ENCODE data around the gene PAIP2. TPM values are rescaled to one million over a fixed set of nuclear protein-coding genes. Genes with fewer than 3 reads are reported as not detected.

The PAIP2 gene
- total RNA-seq, 2 donors from 2014 or later: 53.9 to 65.6 TPM

DNA sequence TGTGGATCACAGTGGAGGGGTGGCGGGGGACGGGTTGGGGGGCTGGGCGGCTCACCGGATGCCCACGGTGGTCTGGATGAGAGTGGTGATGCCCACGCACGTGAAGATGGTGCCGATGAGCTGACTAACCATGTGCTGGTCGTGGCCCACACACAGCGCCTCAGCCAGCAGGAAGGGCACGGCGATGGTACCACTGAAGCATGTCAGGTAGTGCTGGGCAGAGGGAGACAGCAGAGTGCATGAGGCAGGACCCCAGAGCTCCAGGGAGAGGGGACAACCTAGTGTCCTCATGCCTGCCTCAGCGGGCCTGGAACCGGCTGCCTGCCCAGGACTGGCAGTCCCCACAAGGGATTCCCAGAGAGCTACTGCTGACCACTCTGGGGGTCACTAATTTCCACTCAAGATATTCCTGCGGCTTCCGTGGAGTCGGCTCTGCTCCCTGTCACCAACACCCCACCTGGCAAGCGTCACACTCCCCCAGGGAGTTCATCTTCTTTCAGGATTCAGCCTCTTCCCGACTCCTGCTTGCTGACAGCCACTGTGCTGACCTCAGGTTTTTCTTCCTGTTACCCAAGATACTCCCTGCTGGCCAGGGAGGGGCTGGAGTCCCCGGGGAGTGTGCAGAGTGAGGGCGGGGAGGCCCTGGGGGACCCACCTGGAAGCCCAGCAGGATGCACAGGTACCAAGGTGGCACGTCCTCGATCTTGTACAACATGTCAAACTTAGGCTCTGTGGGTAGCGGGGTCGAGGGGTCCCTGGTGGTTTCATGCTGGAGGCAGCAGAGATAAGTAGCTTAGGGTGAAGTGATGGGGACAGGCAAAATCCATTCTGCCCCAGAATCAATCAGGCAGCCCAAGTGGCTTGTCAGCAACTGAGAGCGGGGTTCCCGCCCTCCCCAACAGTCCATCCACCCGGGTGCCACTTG, 40.4 kb downstream of the PAIP2 start:
- no peaks in the 10 kb centered on the region for H3K36me3 ChIP-seq
- H3K9me3 ChIP-seq: no peaks in the 10 kb centered on the region
- no peaks in the 10 kb centered on the region for H3K27me3 ChIP-seq (replicated peaks; ENCODE audit: insufficient read depth)
- H3K4me3 ChIP-seq: no peak overlapping the region
- H3K4me1 ChIP-seq (ENCODE audit: control insufficient read depth in 1 of 2, low read depth in 2 of 2): peaks cover 0 to 8% of the 10 kb centered on the region in 2 donors
- DNase-seq (ENCODE audit: low spot score) (no peak), ATAC-seq (ENCODE audit: insufficient number of reproducible peaks, low FRiP score, low read depth) (no peak)
- TF ChIP-seq, protein P1, sequence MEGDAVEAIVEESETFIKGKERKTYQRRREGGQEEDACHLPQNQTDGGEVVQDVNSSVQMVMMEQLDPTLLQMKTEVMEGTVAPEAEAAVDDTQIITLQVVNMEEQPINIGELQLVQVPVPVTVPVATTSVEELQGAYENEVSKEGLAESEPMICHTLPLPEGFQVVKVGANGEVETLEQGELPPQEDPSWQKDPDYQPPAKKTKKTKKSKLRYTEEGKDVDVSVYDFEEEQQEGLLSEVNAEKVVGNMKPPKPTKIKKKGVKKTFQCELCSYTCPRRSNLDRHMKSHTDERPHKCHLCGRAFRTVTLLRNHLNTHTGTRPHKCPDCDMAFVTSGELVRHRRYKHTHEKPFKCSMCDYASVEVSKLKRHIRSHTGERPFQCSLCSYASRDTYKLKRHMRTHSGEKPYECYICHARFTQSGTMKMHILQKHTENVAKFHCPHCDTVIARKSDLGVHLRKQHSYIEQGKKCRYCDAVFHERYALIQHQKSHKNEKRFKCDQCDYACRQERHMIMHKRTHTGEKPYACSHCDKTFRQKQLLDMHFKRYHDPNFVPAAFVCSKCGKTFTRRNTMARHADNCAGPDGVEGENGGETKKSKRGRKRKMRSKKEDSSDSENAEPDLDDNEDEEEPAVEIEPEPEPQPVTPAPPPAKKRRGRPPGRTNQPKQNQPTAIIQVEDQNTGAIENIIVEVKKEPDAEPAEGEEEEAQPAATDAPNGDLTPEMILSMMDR (IDR thresholded peaks at IDR 0.05): no peak
- no peak overlapping the region for H3K27ac ChIP-seq

DNA sequence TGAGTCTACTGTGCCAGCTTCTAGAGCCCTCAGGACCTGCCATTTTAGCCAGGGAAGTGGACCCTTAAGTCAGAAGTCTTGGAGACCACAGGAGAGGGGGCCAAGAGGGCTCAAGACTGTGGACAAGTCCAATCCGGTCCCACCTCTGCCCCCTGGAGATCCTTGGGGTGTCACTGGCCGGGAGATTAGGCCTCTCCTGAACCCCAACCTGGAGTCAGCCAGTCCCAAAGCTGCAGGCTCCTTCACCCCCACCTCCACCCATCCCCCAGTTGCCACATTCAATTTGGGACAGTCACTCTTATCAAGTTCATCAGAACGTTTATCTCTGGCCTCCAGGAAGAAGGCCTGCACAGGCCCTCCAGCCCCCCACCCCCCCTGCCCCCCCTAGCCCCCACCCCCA, 41.2 kb downstream of the PAIP2 start:
- Histone ChIP-seq H3K27ac (no peak overlapping the region), H3K36me3 (no peaks in the 10 kb centered on the region), H3K4me3 (no peak overlapping the region), H3K4me1 (ENCODE audit: control insufficient read depth in 1 of 2, low read depth in 2 of 2) (peaks cover 0 to 8% of the 10 kb centered on the region in 2 donors), H3K9me3 (no peaks in the 10 kb centered on the region), H3K27me3 (replicated peaks; ENCODE audit: insufficient read depth) (no peaks in the 10 kb centered on the region)
- DNase-seq (ENCODE audit: low spot score): no peak
- no peak for ATAC-seq (ENCODE audit: insufficient number of reproducible peaks, low FRiP score, low read depth)
- TF ChIP-seq, protein P1 (IDR thresholded peaks at IDR 0.05): no peak

DNA sequence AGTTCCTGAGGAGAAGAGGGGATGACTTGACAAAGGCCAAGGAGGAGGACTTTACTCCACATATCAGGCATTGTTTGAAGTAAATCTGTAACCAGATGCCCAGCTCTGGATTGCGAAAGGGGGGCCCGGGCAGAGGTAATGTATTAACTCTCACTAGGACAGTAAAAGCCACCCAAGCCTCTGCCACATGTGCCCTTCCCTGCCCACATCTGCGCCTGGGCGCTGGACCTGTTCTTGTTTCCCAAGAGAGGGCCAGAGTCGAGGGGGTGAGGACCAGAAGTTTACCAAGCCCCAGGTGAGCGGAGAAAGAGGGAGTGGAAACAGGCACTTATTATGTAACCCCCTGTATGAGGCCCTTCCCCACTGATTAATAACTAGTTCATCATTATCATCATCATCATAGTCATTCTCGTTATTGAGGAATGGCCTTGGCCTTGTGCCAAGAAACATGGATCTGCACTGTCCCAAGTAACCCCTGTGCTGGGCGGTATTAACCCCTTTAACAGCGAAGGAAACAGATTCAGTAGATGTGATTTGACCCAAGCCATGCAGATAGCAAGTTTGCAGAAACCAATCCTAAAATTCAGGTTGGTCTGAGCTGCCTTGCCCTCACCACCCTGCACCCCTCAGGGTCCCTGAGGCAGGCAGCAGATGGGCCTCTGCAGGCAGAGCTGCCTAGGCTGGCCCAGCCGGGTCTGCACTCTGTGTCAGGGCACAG, 41.8 kb downstream of the PAIP2 start, which contains the start of gene SLC23A1:
TSS of gene SLC23A1 (minus strand) at position 23 of the 718 bp plus-strand sequence. CDS start 44 bp downstream, outside the sequence.
- Histone ChIP-seq H3K4me1 (ENCODE audit: control insufficient read depth in 1 of 2, low read depth in 2 of 2) (peaks cover 2 to 11% of the 10 kb centered on the region in 2 donors), H3K36me3 (no peaks in the 10 kb centered on the region), H3K27me3 (replicated peaks; ENCODE audit: insufficient read depth) (no peaks in the 10 kb centered on the region), H3K9me3 (no peaks in the 10 kb centered on the region), H3K27ac (no peak within 1 kb of the TSS), H3K4me3 (no peak within 1 kb of the TSS)
- TF ChIP-seq, protein P1 (IDR thresholded peaks at IDR 0.05): no peak
- DNase-seq (ENCODE audit: low spot score) (no peak), ATAC-seq (ENCODE audit: insufficient number of reproducible peaks, low FRiP score, low read depth) (no peak)

DNA sequence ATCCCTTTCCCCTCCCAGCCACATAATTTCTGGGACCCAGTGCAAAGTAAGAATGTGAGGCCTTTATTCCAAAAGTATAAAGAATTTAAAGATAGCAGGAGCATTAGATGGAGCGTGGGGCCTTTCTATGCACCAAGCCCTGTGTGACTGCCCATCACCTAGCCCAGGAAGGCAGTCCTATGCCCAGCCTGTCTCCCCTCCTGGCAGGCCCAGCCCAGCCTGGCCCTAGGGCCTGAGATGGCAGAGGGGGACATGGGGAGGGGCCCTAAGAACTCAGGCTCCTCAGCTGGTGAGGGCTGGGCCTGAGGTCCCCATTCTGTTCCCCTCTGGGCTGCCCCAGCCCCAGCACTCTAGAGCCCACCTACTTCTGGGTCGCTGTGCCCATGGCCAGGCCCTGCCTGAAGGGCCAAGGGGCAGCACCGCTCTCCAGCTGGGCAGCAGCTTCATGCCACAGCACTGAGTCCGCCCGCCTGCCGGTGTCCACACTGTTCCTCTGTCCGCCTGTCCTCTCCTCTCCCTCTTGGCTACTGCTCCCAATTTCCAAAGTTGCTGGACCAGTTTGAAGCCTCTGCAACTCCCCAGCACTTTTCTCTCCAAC, 42.4 kb downstream of the PAIP2 start:
- no peak for DNase-seq (ENCODE audit: low spot score)

More for the DNA sequence above, 42.4 kb downstream of the PAIP2 start:
- Histone ChIP-seq H3K36me3 (no peaks in the 10 kb centered on the region), H3K27me3 (replicated peaks; ENCODE audit: insufficient read depth) (no peaks in the 10 kb centered on the region), H3K27ac (no peak overlapping the region), H3K4me3 (no peak overlapping the region), H3K4me1 (ENCODE audit: control insufficient read depth in 1 of 2, low read depth in 2 of 2) (peaks cover 3 to 13% of the 10 kb centered on the region in 2 donors), H3K9me3 (no peaks in the 10 kb centered on the region)
- peak; percentile 16 for ATAC-seq (ENCODE audit: insufficient number of reproducible peaks, low FRiP score, low read depth)
- TF ChIP-seq, protein P1 (IDR thresholded peaks at IDR 0.05): no peak
